Right lobe of liver (tissue), 4 donors: ENCODE results near the gene PCDHGB2.
"Not testable (repeated sequence)": the region's sequence is repeated elsewhere in the genome, so short reads cannot be mapped to it uniquely, and the experiment has no call there.

Experiments
- POLR2A ChIP-seq: fragments of 450-650 bp; IDR thresholded peaks from one replicate; pipeline ENCODE4 v1.6.1; 2017; ENCODE audit warnings: antibody characterized with exemption, mild to moderate bottlenecking
- TF ChIP-seq, protein P1 (sequence below), 4 donors: fragments of 200-600 bp in 3 of 4; fragments of 450-650 bp in 1 of 4; IDR thresholded peaks; one replicate each; pipeline versions ENCODE4 v1.5.1 to v1.8.0; 2016 to 2022; ENCODE audit warnings: antibody characterized with exemption in 4 of 4, mild to moderate bottlenecking in 2 of 4
- donor health status: DM: no; HTN: no; CAD: no.
- donor health status: DM: no; HTN: no; CAD: no.
- donor health status: DM: no; HTN: yes; CAD: no.

DNA sequence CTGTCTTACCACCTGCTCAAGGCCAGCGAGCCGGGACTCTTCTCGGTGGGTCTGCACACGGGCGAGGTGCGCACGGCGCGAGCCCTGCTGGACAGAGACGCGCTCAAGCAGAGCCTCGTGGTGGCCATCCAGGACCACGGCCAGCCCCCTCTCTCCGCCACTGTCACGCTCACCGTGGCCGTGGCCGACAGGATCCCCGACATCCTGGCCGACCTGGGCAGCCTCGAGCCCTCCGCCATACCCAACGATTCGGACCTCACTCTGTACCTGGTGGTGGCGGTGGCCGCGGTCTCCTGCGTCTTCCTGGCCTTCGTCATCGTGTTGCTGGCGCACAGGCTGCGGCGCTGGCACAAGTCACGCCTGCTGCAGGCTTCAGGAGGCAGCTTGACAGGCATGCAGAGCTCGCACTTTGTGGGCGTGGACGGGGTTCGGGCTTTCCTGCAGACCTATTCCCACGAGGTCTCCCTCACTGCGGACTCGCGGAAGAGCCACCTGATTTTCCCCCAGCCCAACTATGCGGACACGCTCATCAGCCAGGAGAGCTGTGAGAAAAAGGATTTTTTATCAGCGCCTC is 18.9 kb upstream of the PCDHGB2 start:
- TF ChIP-seq, protein P1, sequence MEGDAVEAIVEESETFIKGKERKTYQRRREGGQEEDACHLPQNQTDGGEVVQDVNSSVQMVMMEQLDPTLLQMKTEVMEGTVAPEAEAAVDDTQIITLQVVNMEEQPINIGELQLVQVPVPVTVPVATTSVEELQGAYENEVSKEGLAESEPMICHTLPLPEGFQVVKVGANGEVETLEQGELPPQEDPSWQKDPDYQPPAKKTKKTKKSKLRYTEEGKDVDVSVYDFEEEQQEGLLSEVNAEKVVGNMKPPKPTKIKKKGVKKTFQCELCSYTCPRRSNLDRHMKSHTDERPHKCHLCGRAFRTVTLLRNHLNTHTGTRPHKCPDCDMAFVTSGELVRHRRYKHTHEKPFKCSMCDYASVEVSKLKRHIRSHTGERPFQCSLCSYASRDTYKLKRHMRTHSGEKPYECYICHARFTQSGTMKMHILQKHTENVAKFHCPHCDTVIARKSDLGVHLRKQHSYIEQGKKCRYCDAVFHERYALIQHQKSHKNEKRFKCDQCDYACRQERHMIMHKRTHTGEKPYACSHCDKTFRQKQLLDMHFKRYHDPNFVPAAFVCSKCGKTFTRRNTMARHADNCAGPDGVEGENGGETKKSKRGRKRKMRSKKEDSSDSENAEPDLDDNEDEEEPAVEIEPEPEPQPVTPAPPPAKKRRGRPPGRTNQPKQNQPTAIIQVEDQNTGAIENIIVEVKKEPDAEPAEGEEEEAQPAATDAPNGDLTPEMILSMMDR (IDR thresholded peaks at IDR 0.05), result not testable (repeated sequence)
- TF ChIP-seq POLR2A, result not testable (repeated sequence)
